ENCODE results near the gene PXMP4. TPM values are rescaled to one million over a fixed set of nuclear protein-coding genes. Genes with fewer than 3 reads are reported as not detected.

PXMP4 gene
- total and polyA plus RNA-seq, 9 of the 15 experiments (the other 6 are each of a cell fraction or from before 2014, with no cell fraction given), result 4.8 to 29.1 (median 6.8) TPM

DNA sequence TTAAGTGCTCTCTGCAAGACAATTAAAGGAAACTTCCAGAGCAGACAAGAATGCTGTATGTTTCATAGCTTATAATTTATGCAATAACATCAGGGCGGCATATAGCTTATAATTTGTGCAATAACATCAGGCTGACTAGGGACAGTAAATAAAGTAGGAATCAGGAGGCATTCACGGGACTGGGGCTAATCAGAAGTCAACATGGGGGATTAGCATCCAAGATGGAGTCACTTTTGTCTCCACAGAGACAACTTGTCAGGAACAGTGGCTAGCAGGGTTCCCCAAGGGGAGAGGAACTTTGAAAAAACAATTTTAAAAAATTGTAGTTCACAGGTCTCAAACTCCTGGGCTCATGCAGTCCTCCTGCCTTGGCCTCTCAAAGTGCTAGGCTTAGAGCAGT, 8.4 kb upstream of the PXMP4 start:
- no peak for FAIRE-seq
- CTCF ChIA-PET (ENCODE audit: low intra/inter-chr PET ratio), result interaction anchor here (0.6 kb wide), 1 partner anchor 36 kb away, joined by 3 read pairs; no protein-coding TSS in a partner anchor
- TF ChIP-seq CREBBP (IDR thresholded peaks at IDR 0.05; ENCODE audit: low read depth, low read length) (no peak), NRF1 (conservative IDR thresholded peaks at IDR 0.05 in 1 of 2, IDR thresholded peaks at IDR 0.05 in 1 of 2) (no peak), PTTG1 (tag; IDR thresholded peaks at IDR 0.05; ENCODE audit: low read depth) (peak; percentile 61; the same call in 1 of the 2 replicates), CHCHD3 (CRISPR knock-in tag; IDR thresholded peaks at IDR 0.05) (no peak), ZNF133 (CRISPR knock-in tag; IDR thresholded peaks at IDR 0.05) (no peak), PTRF (tag; IDR thresholded peaks at IDR 0.05) (peak; percentile 76), TEAD2 (tag; IDR thresholded peaks at IDR 0.05) (no peak), ZNF561 (CRISPR knock-in tag; conservative IDR thresholded peaks at IDR 0.05) (no peak), CTBP1 (IDR thresholded peaks at IDR 0.05; ENCODE audit: borderline replicate concordance) (no peak)
- TF ChIP-seq, protein P1, sequence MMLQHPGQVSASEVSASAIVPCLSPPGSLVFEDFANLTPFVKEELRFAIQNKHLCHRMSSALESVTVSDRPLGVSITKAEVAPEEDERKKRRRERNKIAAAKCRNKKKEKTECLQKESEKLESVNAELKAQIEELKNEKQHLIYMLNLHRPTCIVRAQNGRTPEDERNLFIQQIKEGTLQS (IDR thresholded peaks at IDR 0.05), result no peak
- TF ChIP-seq, protein P1 (CRISPR knock-in tag; conservative IDR thresholded peaks at IDR 0.05), result no peak
- TF ChIP-seq, protein P2, sequence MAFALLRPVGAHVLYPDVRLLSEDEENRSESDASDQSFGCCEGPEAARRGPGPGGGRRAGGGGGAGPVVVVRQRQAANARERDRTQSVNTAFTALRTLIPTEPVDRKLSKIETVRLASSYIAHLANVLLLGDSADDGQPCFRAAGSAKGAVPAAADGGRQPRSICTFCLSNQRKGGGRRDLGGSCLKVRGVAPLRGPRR (CRISPR knock-in tag; IDR thresholded peaks at IDR 0.05), result no peak
- TF ChIP-seq, protein P3, sequence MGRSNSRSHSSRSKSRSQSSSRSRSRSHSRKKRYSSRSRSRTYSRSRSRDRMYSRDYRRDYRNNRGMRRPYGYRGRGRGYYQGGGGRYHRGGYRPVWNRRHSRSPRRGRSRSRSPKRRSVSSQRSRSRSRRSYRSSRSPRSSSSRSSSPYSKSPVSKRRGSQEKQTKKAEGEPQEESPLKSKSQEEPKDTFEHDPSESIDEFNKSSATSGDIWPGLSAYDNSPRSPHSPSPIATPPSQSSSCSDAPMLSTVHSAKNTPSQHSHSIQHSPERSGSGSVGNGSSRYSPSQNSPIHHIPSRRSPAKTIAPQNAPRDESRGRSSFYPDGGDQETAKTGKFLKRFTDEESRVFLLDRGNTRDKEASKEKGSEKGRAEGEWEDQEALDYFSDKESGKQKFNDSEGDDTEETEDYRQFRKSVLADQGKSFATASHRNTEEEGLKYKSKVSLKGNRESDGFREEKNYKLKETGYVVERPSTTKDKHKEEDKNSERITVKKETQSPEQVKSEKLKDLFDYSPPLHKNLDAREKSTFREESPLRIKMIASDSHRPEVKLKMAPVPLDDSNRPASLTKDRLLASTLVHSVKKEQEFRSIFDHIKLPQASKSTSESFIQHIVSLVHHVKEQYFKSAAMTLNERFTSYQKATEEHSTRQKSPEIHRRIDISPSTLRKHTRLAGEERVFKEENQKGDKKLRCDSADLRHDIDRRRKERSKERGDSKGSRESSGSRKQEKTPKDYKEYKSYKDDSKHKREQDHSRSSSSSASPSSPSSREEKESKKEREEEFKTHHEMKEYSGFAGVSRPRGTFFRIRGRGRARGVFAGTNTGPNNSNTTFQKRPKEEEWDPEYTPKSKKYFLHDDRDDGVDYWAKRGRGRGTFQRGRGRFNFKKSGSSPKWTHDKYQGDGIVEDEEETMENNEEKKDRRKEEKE (IDR thresholded peaks at IDR 0.05; ENCODE audit: borderline replicate concordance in 1 of 2, control insufficient read depth in 1 of 2, low read depth in 2 of 2, low read length in 1 of 2), result no peak
- TF ChIP-seq, protein P4, sequence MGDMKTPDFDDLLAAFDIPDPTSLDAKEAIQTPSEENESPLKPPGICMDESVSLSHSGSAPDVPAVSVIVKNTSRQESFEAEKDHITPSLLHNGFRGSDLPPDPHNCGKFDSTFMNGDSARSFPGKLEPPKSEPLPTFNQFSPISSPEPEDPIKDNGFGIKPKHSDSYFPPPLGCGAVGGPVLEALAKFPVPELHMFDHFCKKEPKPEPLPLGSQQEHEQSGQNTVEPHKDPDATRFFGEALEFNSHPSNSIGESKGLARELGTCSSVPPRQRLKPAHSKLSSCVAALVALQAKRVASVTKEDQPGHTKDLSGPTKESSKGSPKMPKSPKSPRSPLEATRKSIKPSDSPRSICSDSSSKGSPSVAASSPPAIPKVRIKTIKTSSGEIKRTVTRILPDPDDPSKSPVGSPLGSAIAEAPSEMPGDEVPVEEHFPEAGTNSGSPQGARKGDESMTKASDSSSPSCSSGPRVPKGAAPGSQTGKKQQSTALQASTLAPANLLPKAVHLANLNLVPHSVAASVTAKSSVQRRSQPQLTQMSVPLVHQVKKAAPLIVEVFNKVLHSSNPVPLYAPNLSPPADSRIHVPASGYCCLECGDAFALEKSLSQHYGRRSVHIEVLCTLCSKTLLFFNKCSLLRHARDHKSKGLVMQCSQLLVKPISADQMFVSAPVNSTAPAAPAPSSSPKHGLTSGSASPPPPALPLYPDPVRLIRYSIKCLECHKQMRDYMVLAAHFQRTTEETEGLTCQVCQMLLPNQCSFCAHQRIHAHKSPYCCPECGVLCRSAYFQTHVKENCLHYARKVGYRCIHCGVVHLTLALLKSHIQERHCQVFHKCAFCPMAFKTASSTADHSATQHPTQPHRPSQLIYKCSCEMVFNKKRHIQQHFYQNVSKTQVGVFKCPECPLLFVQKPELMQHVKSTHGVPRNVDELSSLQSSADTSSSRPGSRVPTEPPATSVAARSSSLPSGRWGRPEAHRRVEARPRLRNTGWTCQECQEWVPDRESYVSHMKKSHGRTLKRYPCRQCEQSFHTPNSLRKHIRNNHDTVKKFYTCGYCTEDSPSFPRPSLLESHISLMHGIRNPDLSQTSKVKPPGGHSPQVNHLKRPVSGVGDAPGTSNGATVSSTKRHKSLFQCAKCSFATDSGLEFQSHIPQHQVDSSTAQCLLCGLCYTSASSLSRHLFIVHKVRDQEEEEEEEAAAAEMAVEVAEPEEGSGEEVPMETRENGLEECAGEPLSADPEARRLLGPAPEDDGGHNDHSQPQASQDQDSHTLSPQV (IDR thresholded peaks at IDR 0.05), result peak; percentile 80

More for the DNA sequence above, 8.4 kb upstream of the PXMP4 start:
- Histone ChIP-seq H3K9me1 (ENCODE audit: control insufficient read depth, insufficient read depth, low read length) (no peaks in the 10 kb centered on the region), H3K9me3 (replicated peaks; ENCODE audit: control insufficient read depth, insufficient read depth, low read depth, low read length) (no peaks in the 10 kb centered on the region), H3K4me3 (no peak overlapping the region), H4K20me1 (replicated peaks; ENCODE audit: control insufficient read depth, insufficient read depth, low read length) (no peaks in the 10 kb centered on the region), H3K27ac (ENCODE audit: extremely low read depth, low read depth, low read length) (no peak overlapping the region), H3K27me3 (ENCODE audit: control insufficient read depth in 2 of 2, insufficient read depth in 2 of 2, low read length in 2 of 2) (no peaks in the 10 kb centered on the region), H3K4me1 (replicated peaks in 1 of 2; ENCODE audit: control insufficient read depth in 2 of 2, insufficient read depth in 2 of 2, low read length in 2 of 2) (peaks cover 10 to 24% of the 10 kb centered on the region in 2 experiments), H3K9ac (ENCODE audit: insufficient read depth in 1 of 2, low read depth in 2 of 2, low read length in 2 of 2) (no peak overlapping the region), H3K4me2 (ENCODE audit: insufficient read depth, low read length) (no peak overlapping the region), H3K36me3 (ENCODE audit: control insufficient read depth, insufficient read depth, low read length) (no peaks in the 10 kb centered on the region), H3K79me2 (ENCODE audit: control insufficient read depth, insufficient read depth, low read length) (no peaks in the 10 kb centered on the region), H2AFZ (ENCODE audit: low read depth, low read length) (no peak overlapping the region)
- POLR2A ChIA-PET, result no interaction called here
- intact Hi-C loops (cut with micrococcal nuclease), result no loop called here
- 46% methylated on average over 2 of the region's 2 CpGs for WGBS (ENCODE audit: insufficient coverage, low coverage, missing lambda C conversion rate)
- DNase-seq (ENCODE audit: extremely low read depth in 1 of 4, low spot score in 3 of 4) (no peak), ATAC-seq (no peak)
- no TSS peak for BruUV-seq (replicated peaks)
- in situ Hi-C loops (cut with MboI), result loop anchor here (5.0 kb wide), 1 partner anchor 61 kb away; the partner anchor contains the start of gene ACTL10
